Esophagus squamous epithelium (tissue), 4 donors: Measurements from ENCODE around the gene RPP30.

Experiments
- CTCF ChIP-seq, 6 experiments: fragments of 450-650 bp in 4 of 6; fragments of 200-600 bp in 2 of 6; sonication (generic) in 2 of 6; IDR thresholded peaks; one replicate each; pipeline ENCODE4 v1.5.1; 2016 to 2019; ENCODE audit warnings: antibody characterized with exemption in 6 of 6, mild to moderate bottlenecking in 4 of 6, moderate library complexity in 4 of 6
- POLR2A ChIP-seq, 4 donors: fragments of 450-650 bp; IDR thresholded peaks; one replicate each; pipeline ENCODE4 v1.6.1; 2017; ENCODE audit warnings: antibody characterized with exemption in 4 of 4, mild to moderate bottlenecking in 4 of 4, moderate library complexity in 3 of 4

DNA sequence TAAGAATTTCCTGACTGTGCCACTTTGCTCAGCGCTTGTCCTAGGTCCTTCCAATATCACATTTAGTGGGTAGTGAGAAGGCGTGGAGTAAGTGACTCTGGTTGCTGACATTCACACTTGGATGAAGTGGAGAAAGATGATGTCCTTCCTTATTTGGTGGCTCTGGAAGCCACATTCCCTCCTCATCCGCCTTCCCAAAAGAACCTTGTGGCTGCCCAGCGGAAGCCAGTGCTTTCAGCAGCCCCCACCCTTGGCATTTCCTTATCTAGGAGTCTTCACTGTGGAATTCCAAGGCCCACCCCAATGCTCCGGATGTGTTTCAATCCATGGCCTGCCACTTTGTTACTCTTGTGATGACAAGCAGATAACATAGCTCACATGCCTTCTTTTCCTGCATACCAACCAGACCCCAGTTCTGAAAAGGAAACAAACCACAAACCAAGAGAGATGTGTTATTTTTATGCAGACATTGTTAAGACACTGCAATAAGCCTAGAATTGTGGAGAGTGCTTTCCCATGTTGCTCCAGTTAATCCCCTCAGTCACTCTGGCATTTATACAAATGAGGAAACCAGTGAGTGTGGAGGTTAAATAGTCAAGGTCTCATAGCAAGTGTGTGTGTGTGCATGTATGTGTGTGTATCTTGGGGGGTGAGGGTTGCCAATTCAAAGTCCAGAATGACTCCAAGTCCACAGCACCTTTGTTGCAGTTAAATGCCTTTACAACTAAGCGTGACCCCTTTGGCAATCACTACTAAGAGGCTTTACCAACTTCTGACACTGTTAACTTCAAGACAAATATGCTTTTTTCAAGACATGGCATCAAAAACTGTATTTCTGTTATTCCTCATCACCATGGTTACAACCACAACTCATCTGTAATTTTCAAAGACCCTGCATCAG, 59.4 kb downstream of the RPP30 start:
- TF ChIP-seq CTCF (IDR thresholded peaks at IDR 0.05) (no peak), POLR2A (IDR thresholded peaks at IDR 0.05) (no peak)
